B cell (primary cell): ENCODE measurements around the gene SUN3. TPM values are rescaled to one million over a fixed set of nuclear protein-coding genes. Genes with fewer than 3 reads are reported as not detected.

Source experiments
- ATAC-seq: fragments of 200-7000 bp; cut with Tn5 transposase; one replicate; pipeline ENCODE4 v1.10.0; 2021; ENCODE audit warnings: low read depth, mild to moderate bottlenecking, moderate number of reproducible peaks, moderate library complexity
- CTCF ChIA-PET: fragments of 350-600 bp; sonication (Branson Sonifier 250); formaldehyde crosslinking; loops from one replicate; lab custom pipeline; 2021; ENCODE audit warnings: antibody characterized with exemption, inconsistent platforms; lab: Charles Lee
- POLR2A ChIA-PET: fragments of 350-600 bp; sonication (Branson Sonifier 250); formaldehyde crosslinking; loops from one replicate; lab custom pipeline; 2021; ENCODE audit warnings: antibody characterized with exemption; lab: Charles Lee
- DNase-seq: peaks from one replicate; pipeline ENCODE4 v3.0.0; 2013
- H2AFZ ChIP-seq: 2 replicates; pipeline ENCODE4 v1.6.1; 2012; ENCODE audit warnings: mild to moderate bottlenecking, low read depth, low read length; ENCODE audit not compliant: insufficient read depth, poor library complexity, severe bottlenecking
- H3K27ac ChIP-seq, 2 donors: 1 replicate in 1 of 2; 2 replicates in 1 of 2; pipeline ENCODE4 v1.5.1; 2012 to 2013; ENCODE audit warnings: low read length in 2 of 2, mild to moderate bottlenecking in 2 of 2, moderate library complexity in 1 of 2
- H3K27me3 ChIP-seq, 4 experiments: fragments of 200-600 bp in 1 of 4; sonication (generic) in 1 of 4; replicated peaks in 1 of 4; 1 replicate in 2 of 4; 2 replicates in 2 of 4; pipeline versions ENCODE4 v1.6.1 to v1.7.0; 2013 to 2016; ENCODE audit warnings: low read length in 3 of 4, mild to moderate bottlenecking in 2 of 4, mixed read lengths in 1 of 4, moderate library complexity in 1 of 4; ENCODE audit not compliant: insufficient read depth in 4 of 4, control insufficient read depth in 3 of 4; ENCODE audit errors: control extremely low read depth in 1 of 4
- H3K36me3 ChIP-seq, 2 experiments: replicated peaks in 1 of 2; 1 replicate in 1 of 2; 2 replicates in 1 of 2; pipeline versions ENCODE4 v1.6.1 to v1.7.1; 2013; ENCODE audit warnings: low read length in 1 of 2; ENCODE audit not compliant: insufficient read depth in 2 of 2, control insufficient read depth in 1 of 2; ENCODE audit errors: control extremely low read depth in 1 of 2, extremely low read depth in 1 of 2
- H3K4me1 ChIP-seq, 2 donors: fragments of 200-600 bp in 1 of 2; sonication (generic) in 1 of 2; 1 replicate in 1 of 2; 2 replicates in 1 of 2; pipeline versions ENCODE4 v1.5.1 to v1.6.1; 2013 to 2017; ENCODE audit warnings: low read length in 2 of 2; ENCODE audit not compliant: control insufficient read depth in 2 of 2, insufficient read depth in 2 of 2
- H3K4me2 ChIP-seq: replicated peaks from 2 replicates; pipeline ENCODE3; 2012; ENCODE audit warnings: mild to moderate bottlenecking, low read depth, low read length; ENCODE audit not compliant: poor library complexity, severe bottlenecking
- H3K4me3 ChIP-seq, 5 experiments: fragments of 200-600 bp in 1 of 5; sonication (generic) in 1 of 5; 1 replicate in 3 of 5; 2 replicates in 2 of 5; pipeline versions ENCODE4 v1.5.1 to v1.7.0; 2011 to 2016; ENCODE audit warnings: low read length in 4 of 5, mild to moderate bottlenecking in 4 of 5, low read depth in 2 of 5, control low read depth in 1 of 5, moderate library complexity in 1 of 5; ENCODE audit not compliant: insufficient read depth in 1 of 5; ENCODE audit errors: control extremely low read depth in 1 of 5, extremely low read depth in 1 of 5
- H3K79me2 ChIP-seq: fragments of 200-600 bp; sonication (generic); one replicate; pipeline ENCODE4 v1.6.0; 2016; ENCODE audit warnings: low read length; ENCODE audit not compliant: control insufficient read depth, insufficient read depth
- H3K9ac ChIP-seq: fragments of 200-600 bp; sonication (generic); 2 replicates; pipeline ENCODE4 v1.6.1; 2017; ENCODE audit warnings: mild to moderate bottlenecking, low read length, moderate library complexity
- H3K9me3 ChIP-seq, 3 donors: one replicate each; pipeline versions ENCODE4 v1.6.1 to v1.7.1; 2013; ENCODE audit warnings: low read length in 2 of 3; ENCODE audit not compliant: control insufficient read depth in 2 of 3, insufficient read depth in 1 of 3; ENCODE audit errors: control extremely low read depth in 1 of 3
- H4K20me1 ChIP-seq: 2 replicates; pipeline ENCODE4 v1.6.0; 2012; ENCODE audit warnings: mild to moderate bottlenecking, low read length; ENCODE audit not compliant: insufficient read depth, control insufficient read depth, poor library complexity, severe bottlenecking
- H3K27ac Mint-ChIP-seq: one replicate; pipeline ENCODE4 v1.8.0; 2021; ENCODE audit warnings: mixed read lengths
- H3K27me3 Mint-ChIP-seq: one replicate; pipeline ENCODE4 v1.8.0; 2021; ENCODE audit warnings: mixed read lengths
- H3K4me1 Mint-ChIP-seq: one replicate; pipeline ENCODE4 v1.8.0; 2021; ENCODE audit warnings: mixed read lengths
- H3K4me3 Mint-ChIP-seq: one replicate; pipeline ENCODE4 v1.8.0; 2021; ENCODE audit warnings: mixed read lengths
- H3K9me3 Mint-ChIP-seq: one replicate; pipeline ENCODE4 v1.8.0; 2022; ENCODE audit warnings: mixed read lengths; ENCODE audit not compliant: insufficient read depth
- CTCF ChIP-seq: fragments of 200-600 bp; IDR thresholded peaks from one replicate; pipeline ENCODE4 v1.8.0; 2022; ENCODE audit warnings: antibody characterized with exemption, mild to moderate bottlenecking
- EZH2 ChIP-seq: IDR thresholded peaks from 2 replicates; pipeline ENCODE4 v1.6.1; 2012; ENCODE audit warnings: borderline replicate concordance, low read depth, mild to moderate bottlenecking, moderate library complexity, low read length; ENCODE audit not compliant: insufficient read depth, poor library complexity, severe bottlenecking
- WGBS: methylation state at CpG from one replicate; pipeline ENCODE4 v1.1.5; 2013; ENCODE audit warnings: missing lambda C conversion rate; ENCODE audit not compliant: insufficient coverage; 5-methylcytosine and 5-hydroxymethylcytosine counted together
- intact Hi-C: fragments of 100-400 bp; cut with micrococcal nuclease; formaldehyde crosslinking; loops from one replicate; pipeline ENCODE4 v1.10.0; 2022
- polyA plus RNA-seq: library from polyadenylated mRNA; depleted of rRNA; stranded (reverse); fragments of >200 nt; gene quantifications from 2 replicates; pipeline ENCODE4 v1.2.3, GENCODE V29; 2012
- total RNA-seq, 2 donors: library from RNA; stranded (reverse); fragments of 120-200 nt in 1 of 2; gene quantifications; 1 replicate in 1 of 2; 2 replicates in 1 of 2; pipeline versions ENCODE4 v1.2.3 to v1.2.4, GENCODE V29; 2013 to 2022

SUN3 gene
- total and polyA plus RNA-seq, 2 donors (not counting 1 experiment from before 2014, with no cell fraction given): not detected

- Mint-ChIP-seq H3K4me3 (no peak overlapping the region), H3K9me3 (no peaks in the 10 kb centered on the region), H3K4me1 (no peaks in the 10 kb centered on the region), H3K27me3 (no peaks in the 10 kb centered on the region), H3K27ac (no peak overlapping the region)
- Histone ChIP-seq H3K9ac (no peak overlapping the region), H4K20me1 (no peaks in the 10 kb centered on the region), H3K36me3 (peaks cover 0 to 8% of the 10 kb centered on the region in 2 experiments), H3K79me2 (no peaks in the 10 kb centered on the region), H3K4me2 (no peak overlapping the region), H3K27me3 (no peaks in the 10 kb centered on the region), H3K27ac (no peak overlapping the region), H3K4me3 (no peak overlapping the region), H3K9me3 (no peaks in the 10 kb centered on the region), H3K4me1 (no peaks in the 10 kb centered on the region), H2AFZ (no peak overlapping the region)
- DNase-seq (no peak), ATAC-seq (no peak)
- ChIA-PET CTCF (interaction anchor here (2.1 kb wide), 1 partner anchor 10 kb away, joined by 8 read pairs; no protein-coding TSS in a partner anchor), POLR2A (no interaction called here)
- 95% methylated on average over 2 of the region's 4 CpGs for WGBS
- TF ChIP-seq CTCF (no peak), EZH2 (no peak)
- intact Hi-C loops: no loop called here
Observed at GRCh38 chr7:47954231-47954911, 74.5 kb downstream of the SUN3 start.

- WGBS: 86% methylated on average over 4 of the region's 4 CpGs
- Histone ChIP-seq H3K79me2 (no peaks in the 10 kb centered on the region), H2AFZ (no peak overlapping the region), H3K27me3 (no peaks in the 10 kb centered on the region), H4K20me1 (no peaks in the 10 kb centered on the region), H3K4me1 (no peaks in the 10 kb centered on the region), H3K9ac (no peak overlapping the region), H3K36me3 (peaks cover 0 to 8% of the 10 kb centered on the region in 2 experiments), H3K4me2 (no peak overlapping the region), H3K9me3 (no peaks in the 10 kb centered on the region), H3K4me3 (no peak overlapping the region), H3K27ac (no peak overlapping the region)
- no peak for TF ChIP-seq CTCF
- TF ChIP-seq EZH2: no peak
- H3K9me3 Mint-ChIP-seq: no peaks in the 10 kb centered on the region
- POLR2A ChIA-PET: no interaction called here
- CTCF ChIA-PET: interaction anchor here (2.1 kb wide), 1 partner anchor 9 kb away, joined by 8 read pairs; no protein-coding TSS in a partner anchor
- DNase-seq: no peak
- no peak for ATAC-seq
- no peak overlapping the region for H3K4me3 Mint-ChIP-seq
- H3K4me1 Mint-ChIP-seq: no peaks in the 10 kb centered on the region
- H3K27me3 Mint-ChIP-seq: no peaks in the 10 kb centered on the region
- H3K27ac Mint-ChIP-seq: no peak overlapping the region
- intact Hi-C loops: no loop called here
Observed at GRCh38 chr7:47953822-47954221, 75.1 kb downstream of the SUN3 start.
